Measurements from ENCODE around the gene TESK2.

Gene TESK2

DNA sequence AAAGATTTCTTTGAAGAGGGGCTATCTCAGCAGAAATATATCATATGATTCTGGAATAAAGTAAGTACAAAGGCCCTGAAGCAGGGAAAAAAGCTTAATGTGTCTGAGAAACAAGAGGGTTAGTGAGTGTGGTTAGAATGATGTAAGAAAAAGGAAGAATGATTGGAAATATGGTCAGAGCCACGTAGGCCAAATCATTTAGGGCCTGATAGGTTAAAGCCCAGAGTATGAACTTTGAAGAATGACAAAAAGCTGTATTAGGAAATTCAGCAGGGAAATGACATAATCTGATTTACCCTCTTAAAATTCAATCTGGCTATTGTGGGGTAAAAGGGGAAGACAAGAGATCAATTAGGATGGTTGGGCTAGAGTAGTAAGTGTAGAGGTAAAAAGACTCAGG, 81.7 kb downstream of the TESK2 start:
- no peaks in the 10 kb centered on the region for H3K36me3 ChIP-seq
- H3K27me3 ChIP-seq, result no peaks in the 10 kb centered on the region
- H3K4me3 ChIP-seq (ENCODE audit: low read depth in 1 of 2, low read length in 1 of 2), result no peak overlapping the region
- peak overlapping the region; percentile 53 for H3K27ac ChIP-seq
- TF ChIP-seq, protein P1, sequence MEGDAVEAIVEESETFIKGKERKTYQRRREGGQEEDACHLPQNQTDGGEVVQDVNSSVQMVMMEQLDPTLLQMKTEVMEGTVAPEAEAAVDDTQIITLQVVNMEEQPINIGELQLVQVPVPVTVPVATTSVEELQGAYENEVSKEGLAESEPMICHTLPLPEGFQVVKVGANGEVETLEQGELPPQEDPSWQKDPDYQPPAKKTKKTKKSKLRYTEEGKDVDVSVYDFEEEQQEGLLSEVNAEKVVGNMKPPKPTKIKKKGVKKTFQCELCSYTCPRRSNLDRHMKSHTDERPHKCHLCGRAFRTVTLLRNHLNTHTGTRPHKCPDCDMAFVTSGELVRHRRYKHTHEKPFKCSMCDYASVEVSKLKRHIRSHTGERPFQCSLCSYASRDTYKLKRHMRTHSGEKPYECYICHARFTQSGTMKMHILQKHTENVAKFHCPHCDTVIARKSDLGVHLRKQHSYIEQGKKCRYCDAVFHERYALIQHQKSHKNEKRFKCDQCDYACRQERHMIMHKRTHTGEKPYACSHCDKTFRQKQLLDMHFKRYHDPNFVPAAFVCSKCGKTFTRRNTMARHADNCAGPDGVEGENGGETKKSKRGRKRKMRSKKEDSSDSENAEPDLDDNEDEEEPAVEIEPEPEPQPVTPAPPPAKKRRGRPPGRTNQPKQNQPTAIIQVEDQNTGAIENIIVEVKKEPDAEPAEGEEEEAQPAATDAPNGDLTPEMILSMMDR (IDR thresholded peaks at IDR 0.05), result no peak
- no peaks in the 10 kb centered on the region for H3K9me3 ChIP-seq
- peaks cover 14 to 23% of the 10 kb centered on the region in 2 experiments for H3K4me1 ChIP-seq (ENCODE audit: control insufficient read depth in 1 of 2, insufficient read depth in 1 of 2, low read depth in 1 of 2, low read length in 1 of 2)

DNA sequence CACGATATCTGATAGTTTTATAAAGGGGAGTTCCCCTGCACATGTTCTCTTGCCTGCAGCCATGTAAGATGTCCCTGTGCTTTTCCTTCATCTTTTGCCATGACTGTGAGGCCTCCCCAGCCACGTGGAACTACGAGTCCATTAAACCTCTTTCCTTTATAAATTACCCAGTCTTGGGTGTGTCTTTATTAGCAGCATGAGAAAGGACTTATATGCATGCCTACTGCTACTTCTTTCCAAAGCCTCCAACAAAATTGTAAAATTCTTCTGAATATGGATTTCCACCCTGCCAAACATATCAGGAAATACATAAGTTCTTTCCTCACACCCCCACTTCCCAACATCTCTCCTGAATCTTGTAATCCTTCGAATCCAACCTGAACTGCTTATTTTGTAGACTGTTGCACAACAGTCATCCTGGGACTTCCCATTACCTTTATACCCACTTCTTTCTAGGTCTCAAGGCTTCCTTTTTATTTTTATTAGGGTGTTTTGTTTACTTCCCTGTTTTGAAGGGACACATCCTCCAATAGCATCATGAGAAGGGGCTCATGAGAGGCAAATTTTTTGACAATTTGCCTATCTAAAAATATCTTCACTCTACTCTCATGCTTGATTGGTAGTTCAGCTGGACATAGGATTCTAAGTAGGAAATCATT, 83.2 kb downstream of the TESK2 start:
- H3K27me3 ChIP-seq, result no peaks in the 10 kb centered on the region
- H3K27ac ChIP-seq, result peak overlapping the region; percentile 53
- no peaks in the 10 kb centered on the region for H3K36me3 ChIP-seq
- TF ChIP-seq, protein P1 (IDR thresholded peaks at IDR 0.05), result no peak
- no peaks in the 10 kb centered on the region for H3K9me3 ChIP-seq
- H3K4me3 ChIP-seq (ENCODE audit: low read depth in 1 of 2, low read length in 1 of 2), result peak overlapping the region in 1 of 2 experiments; percentile 5
- peaks cover 14 to 23% of the 10 kb centered on the region in 2 experiments for H3K4me1 ChIP-seq (ENCODE audit: control insufficient read depth in 1 of 2, insufficient read depth in 1 of 2, low read depth in 1 of 2, low read length in 1 of 2)

DNA sequence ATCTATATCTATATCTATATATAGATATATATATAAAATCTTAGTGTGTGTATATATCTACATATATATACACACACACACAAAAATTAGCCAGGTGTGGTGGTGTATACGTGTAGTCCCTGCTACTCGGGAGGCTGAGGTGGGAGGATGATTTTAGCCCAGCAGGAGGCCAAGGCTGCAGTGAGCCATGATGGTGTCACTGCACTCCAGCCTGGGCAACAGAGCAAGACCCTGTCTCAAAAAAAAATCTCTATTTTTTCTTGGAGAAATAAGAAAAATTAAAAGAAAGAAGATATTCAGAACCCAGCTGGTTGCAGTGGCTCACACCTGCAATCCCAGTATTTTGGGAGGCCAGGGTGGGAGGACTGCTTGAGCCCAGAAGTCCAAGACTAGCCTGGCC, 85.3 kb downstream of the TESK2 start:
- no peak overlapping the region for H3K27ac ChIP-seq
- H3K9me3 ChIP-seq, result no peaks in the 10 kb centered on the region
- TF ChIP-seq, protein P1 (IDR thresholded peaks at IDR 0.05), result no peak
- no peaks in the 10 kb centered on the region for H3K36me3 ChIP-seq
- no peaks in the 10 kb centered on the region for H3K27me3 ChIP-seq
- no peak overlapping the region for H3K4me3 ChIP-seq (ENCODE audit: low read depth in 1 of 2, low read length in 1 of 2)
- peaks cover 14 to 23% of the 10 kb centered on the region in 2 experiments for H3K4me1 ChIP-seq (ENCODE audit: control insufficient read depth in 1 of 2, insufficient read depth in 1 of 2, low read depth in 1 of 2, low read length in 1 of 2)

DNA sequence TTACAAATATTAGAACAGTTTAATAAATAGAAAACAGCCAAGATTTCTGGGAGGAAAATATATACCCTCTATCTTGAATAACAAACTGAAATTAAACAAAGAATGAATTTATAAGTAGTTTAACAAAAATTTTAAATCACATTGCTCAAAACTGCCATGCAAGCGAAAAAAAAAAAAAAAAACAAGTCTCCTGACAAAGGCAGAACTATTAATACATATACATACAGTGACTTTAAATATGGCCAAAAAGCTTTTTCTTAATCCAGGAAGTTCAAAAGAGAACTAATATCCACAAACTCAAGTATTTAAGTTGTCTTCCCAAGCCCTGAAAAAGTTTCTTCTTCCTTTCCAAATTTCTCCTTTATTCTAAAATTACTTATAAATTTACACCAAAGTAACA, 87.2 kb downstream of the TESK2 start:
- no peaks in the 10 kb centered on the region for H3K27me3 ChIP-seq
- peaks cover 10 to 15% of the 10 kb centered on the region in 2 experiments for H3K4me1 ChIP-seq (ENCODE audit: control insufficient read depth in 1 of 2, insufficient read depth in 1 of 2, low read depth in 1 of 2, low read length in 1 of 2)
- H3K9me3 ChIP-seq, result no peaks in the 10 kb centered on the region
- H3K27ac ChIP-seq, result no peak overlapping the region
- TF ChIP-seq, protein P1 (IDR thresholded peaks at IDR 0.05), result no peak
- no peak overlapping the region for H3K4me3 ChIP-seq (ENCODE audit: low read depth in 1 of 2, low read length in 1 of 2)
- no peaks in the 10 kb centered on the region for H3K36me3 ChIP-seq

DNA sequence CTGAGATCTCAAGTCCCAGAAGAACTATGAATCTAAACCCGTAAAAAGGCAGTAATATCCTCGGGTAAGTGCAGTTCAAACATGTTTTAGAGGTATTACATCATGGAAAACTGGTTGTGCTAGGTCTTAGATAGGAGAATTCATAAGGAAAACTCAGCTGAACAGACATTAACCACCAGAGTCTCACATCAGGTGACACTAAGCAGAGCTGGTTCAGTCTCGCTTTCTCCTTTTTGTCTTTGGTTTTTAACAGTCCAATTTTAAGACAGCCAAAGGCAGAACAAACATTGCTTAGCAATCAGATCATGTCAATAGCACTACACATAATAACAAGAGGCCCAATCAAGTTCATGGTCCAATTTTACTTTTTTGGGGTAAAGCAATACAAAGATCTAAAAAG, 87.7 kb downstream of the TESK2 start:
- Histone ChIP-seq H3K4me1 (ENCODE audit: control insufficient read depth in 1 of 2, insufficient read depth in 1 of 2, low read depth in 1 of 2, low read length in 1 of 2) (peaks cover 10 to 14% of the 10 kb centered on the region in 2 experiments), H3K27ac (no peak overlapping the region), H3K36me3 (no peaks in the 10 kb centered on the region), H3K27me3 (no peaks in the 10 kb centered on the region), H3K9me3 (no peaks in the 10 kb centered on the region), H3K4me3 (ENCODE audit: low read depth in 1 of 2, low read length in 1 of 2) (no peak overlapping the region)
- TF ChIP-seq, protein P1 (IDR thresholded peaks at IDR 0.05), result no peak

Measured in neutrophil (primary cell).